T-helper 22 cell (primary cell): ENCODE measurements around the gene CDKN1C.
"Not testable (repeated sequence)": the region's sequence is repeated elsewhere in the genome, so short reads cannot be mapped to it uniquely, and the experiment has no call there.

ENCODE experiments used
- DNase-seq: peaks from one replicate; pipeline ENCODE4 v3.0.0-alpha.2; 2020; ENCODE audit warnings: low read depth

The CDKN1C gene

DNA sequence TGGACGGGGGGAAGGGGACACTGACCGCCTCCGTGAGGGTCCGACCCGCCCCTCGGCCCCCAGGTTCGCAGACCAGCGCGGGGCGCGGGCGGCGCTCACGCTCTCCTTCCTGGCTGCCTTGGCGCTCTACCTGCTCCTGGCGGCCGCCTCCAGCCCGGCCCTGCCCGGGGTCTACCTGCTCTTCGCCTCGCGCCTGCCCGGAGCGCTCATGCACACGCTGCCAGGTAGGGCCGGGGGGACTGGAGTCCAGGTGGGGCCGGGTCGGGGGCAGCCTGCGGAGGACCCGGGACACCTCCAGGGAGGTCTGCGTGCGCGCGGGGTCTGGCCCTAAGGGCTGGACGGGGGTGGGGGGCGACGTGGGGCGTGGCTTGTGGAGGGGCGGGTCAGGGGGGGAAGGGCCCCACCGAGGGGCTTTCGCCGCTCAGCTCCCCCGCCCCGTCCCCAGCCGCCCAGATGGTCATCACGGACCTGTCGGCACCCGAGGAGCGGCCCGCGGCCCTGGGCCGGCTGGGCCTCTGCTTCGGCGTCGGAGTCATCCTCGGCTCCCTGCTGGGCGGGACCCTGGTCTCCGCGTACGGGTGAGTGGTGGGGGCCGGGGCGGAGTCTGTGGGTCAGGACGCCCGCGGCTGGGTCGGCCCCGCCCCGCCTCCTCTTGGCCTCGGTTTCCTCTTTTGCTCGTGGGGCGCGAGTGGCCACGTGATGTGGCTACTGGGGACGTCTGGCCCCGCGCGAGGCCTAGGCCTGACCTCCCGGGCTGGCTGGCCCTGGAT lies 23.7 kb upstream of the CDKN1C start:
- no peak for DNase-seq

- DNase-seq, result no peak
These were observed 22.6 kb upstream of the CDKN1C start for GRCh38 chr11:2908130-2908529.

GRCh38 chr11:2905299-2905698 lies 19.7 kb upstream of the CDKN1C start:
- not testable (repeated sequence) for DNase-seq

GRCh38 chr11:2904153-2905052 lies 18.8 kb upstream of the CDKN1C start:
- DNase-seq, result no peak

- DNase-seq, result no peak
These were observed 18.1 kb upstream of the CDKN1C start for GRCh38 chr11:2903672-2904011.

- no peak for DNase-seq
These were observed 17.5 kb upstream of the CDKN1C start for GRCh38 chr11:2902784-2903671.

DNA sequence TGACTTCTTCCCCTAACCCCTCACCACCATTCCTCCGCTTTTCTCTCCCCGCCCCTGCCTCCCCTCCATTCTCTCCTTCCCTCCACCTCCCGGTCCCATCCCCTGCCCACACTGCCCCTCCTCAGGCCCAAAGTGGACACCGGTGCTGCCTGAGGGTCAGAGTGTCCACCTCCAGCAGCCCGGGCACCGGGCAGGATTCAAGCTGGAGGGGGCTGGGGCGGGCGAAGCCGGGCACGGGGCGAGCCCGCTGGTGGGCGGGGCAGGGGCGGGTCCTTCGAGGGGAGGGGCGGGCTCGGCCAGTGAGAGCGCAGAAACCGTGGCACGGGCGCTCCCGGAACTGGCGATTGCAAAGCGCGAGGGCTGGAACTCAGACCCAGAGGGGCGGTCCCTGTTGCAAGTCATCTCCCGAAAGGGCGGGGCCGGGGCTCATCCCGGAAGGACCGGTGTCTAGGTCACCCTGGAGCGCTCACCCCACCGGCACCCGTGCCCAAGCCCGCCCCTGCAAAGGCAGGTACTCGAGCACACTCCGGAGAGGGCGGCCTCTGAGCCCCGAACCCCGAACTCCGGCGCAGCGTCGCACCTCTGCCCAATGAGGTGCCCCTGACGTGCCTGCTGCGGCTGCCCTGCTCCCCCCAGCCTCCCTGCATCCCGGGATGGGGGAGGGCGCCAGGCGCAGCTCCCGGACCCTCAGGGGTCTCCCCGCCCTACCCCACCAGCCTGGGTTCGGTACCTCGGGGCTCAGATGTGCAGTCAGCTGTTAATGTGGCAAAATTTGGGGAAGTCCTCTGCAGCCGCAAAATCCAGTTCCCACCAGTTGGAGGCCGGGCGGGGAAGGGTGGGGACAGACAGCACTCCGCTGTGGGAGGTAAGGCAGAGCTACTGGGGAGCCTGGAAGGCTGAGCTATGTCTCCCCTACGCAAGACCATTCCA lies 16.5 kb upstream of the CDKN1C start:
- peak; percentile 90 for DNase-seq

- no peak for DNase-seq
These were observed 15.7 kb upstream of the CDKN1C start for GRCh38 chr11:2901196-2901796.

DNA sequence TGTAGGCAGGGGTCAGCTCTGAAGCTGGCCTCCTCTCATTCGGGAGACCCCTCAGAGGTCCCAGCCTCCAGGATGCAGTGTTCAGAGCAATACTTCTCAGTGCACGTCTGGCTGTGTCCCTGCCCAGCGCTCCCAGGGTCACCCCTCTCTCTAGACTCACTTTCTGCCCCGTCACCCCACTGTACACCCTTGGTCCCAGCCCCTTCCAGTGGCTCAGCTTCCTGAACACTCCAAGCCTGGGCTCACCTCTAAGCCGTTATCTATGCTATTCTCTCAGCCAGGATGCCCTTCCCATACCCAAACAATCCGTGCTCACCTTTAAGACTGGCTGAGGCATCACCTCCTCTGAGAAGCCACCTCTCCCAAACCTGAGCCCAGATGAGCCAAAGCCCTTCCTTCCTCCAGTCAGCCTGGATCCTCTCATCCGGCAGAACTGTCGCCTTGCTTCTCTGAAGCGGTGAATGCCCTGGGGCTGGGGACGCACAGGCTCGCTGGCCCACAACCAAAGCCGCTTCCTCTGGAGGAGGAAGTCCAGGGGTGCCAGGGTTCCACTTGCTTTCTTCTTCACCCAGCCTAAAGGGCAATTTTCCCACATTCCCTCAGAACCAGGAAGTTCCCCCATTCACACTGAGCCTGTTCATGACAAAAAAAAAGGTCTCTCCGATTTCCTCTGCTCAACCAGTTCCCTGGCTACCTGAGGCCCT lies 13.7 kb upstream of the CDKN1C start:
- no peak for DNase-seq

GRCh38 chr11:2898366-2899079 lies 12.9 kb upstream of the CDKN1C start:
- DNase-seq, result peak; percentile 42

DNA sequence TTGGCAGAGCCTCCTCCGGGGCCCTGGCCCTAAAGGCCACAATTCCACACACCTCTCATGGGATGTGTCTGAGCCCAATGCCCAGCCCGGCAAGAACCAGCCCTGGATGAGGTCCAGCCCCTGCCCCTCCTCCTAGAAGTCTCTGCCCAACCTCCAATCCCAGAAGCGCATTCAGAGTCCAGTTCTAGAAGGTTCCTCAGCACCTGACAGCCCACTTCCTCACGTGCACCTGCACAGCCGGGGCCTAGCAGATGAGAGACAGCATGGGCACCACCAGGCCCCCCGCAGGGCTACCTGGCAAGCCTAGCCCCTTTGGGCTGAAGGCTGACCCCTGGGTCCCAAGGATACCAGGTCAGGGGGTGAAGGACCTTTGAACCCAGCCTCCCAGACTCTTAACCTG lies 11.5 kb upstream of the CDKN1C start:
- DNase-seq, result no peak

- DNase-seq, result no peak
These were observed 10.5 kb upstream of the CDKN1C start for GRCh38 chr11:2896047-2896446.

- no peak for DNase-seq
These were observed 8.4 kb upstream of the CDKN1C start for GRCh38 chr11:2893935-2894334.

DNA sequence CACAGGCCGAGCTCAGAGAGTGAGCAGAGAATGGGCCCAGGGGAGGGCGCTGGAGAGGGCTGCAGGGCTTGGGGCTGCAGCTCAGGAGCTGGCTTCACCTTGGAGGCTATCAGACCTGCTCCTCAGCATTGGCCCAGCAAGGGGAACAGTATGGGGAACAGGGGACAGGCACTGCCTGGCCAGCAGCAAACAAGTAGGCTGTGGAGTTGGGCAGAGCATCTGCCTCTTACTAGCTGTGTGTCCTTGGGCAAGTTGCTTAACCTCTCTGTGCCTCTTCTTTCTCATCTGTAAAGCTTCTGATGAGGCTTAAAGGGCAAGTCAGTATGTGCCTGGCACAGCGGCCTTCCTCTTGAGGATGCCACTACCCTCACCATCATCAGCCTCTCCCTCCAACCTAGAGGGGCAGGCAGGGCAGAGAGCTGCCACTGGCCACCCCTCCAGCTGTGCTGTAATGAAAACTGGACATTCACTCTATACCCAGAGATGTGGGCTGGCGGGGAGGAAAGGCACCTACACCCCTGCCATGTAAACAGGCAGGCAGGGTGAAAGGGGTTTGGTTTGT lies 7.5 kb upstream of the CDKN1C start:
- no peak for DNase-seq

DNA sequence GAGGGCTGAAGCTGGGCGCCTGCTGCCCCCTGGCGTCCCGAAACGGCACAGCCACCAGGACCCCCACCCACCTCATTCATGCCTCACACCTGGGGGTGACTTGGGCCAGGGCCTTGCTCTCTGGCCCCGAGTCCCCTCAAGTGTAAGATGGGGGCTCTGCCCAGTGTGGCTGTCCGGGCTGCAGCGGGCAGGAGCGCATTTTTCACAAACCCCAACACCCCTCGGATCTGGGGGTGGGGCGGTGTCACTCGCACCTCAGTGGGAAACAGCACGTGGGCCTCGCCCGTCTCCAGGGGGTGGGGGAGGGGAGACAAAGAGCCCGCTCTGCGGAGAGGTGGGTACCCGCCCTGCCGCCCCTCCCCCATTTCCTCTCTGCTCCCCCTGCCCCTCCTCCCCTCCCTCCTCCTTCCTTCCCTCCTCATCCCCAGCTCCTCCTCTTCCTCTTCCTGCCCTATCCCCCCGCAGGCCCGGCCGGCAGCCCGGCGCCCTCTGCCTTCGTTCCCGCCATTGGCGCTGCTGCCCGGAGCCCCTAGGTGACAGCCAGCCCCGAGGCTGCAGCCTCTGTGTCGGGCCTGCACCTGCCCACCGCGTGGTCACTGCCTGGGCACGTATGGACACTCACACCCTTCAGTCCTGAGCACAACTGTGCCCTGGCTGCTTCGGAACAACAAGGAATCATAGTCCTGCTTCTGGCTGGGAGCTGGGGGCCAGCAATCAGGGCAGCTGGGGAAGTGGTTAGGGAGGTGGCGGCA lies 6.8 kb upstream of the CDKN1C start:
- peak; percentile 23 for DNase-seq

- no peak for DNase-seq
These were observed 6.0 kb upstream of the CDKN1C start for GRCh38 chr11:2891326-2892214.
